GDM1 (cell line): ENCODE measurements around the gene MESP2.

Experiments used
- DNase-seq: peaks from one replicate; lab custom pipeline; 2025; lab: John Stamatoyannopoulos, UW

MESP2 gene

DNA sequence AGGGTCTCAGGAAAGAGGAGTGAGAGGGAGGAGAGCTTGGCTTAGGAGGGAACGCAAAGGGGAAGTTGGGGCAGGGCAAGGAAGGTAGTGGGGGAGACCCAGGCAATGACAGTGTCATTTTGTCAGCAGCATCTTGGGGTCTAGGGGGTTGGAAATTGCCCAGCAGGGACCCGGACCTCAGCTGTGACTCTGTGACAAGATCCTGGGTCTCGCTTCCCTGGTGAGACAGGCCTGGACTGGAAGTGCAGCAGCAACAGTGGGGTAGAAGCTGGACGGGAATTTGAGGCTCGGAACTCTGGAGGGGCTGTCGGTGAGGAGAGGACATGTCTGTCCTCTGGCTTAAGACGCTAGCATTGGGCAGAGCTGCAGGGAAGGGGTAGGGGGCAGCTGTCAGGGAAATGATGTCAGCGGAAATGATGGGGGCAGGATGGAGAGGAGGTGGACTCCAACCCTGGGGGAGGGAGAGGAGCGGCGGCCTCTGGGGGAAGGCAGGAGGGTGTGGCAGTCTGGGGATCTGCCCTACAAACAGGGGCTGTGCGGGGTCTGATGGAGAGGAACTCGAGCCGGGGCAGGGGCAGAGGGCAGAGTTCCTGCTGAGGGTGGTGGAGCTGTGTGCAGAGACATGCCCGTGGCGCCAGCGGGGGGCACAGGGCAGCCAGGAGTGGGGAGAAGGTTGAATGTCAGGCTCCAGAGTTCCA is 26.2 kb downstream of the MESP2 start:
- no peak for DNase-seq

DNA sequence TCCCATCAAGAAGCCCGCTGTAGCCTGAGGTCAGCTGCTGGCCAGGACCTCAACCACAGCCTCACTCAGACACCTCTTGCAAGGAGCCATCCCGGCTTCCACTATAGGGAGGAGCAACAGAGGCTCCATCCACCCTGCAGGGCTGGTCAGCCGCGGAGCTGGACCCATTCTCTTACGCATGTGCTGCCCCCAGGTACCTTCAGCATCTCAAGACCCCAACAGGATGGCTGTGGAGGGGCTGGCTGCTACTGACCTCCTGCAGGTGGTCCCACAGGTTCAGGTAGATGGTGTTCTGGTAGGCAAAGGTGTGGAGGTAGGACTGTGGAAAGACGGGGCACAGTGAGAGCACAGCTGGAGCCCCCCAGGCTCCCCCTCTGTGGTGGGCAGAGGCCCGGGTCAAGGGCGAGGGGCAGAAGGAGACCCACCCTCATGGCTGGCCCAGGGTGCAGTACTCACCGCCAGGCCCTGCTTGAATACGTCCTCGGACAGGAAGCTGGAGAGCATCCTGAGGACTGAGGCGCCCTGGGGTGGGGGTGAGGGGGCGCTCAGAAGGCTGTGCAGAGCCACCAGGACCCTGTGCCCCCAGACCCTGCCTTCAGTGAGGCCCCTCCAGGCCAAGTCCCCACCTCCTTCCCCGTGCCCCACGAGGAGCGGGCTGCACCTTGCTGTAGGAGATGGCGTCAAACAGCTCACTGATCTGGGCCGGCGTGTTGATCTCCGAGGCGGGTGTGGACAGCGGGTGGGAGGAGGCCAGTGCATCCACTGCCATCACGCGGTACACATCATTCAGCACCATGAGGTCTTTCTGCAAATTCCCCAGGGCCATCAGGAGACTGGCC is 27.1 kb downstream of the MESP2 start:
- DNase-seq: no peak

- DNase-seq: no peak
Measured at GRCh38 chr15:89803941-89804800, 28.0 kb downstream of the MESP2 start.

DNA sequence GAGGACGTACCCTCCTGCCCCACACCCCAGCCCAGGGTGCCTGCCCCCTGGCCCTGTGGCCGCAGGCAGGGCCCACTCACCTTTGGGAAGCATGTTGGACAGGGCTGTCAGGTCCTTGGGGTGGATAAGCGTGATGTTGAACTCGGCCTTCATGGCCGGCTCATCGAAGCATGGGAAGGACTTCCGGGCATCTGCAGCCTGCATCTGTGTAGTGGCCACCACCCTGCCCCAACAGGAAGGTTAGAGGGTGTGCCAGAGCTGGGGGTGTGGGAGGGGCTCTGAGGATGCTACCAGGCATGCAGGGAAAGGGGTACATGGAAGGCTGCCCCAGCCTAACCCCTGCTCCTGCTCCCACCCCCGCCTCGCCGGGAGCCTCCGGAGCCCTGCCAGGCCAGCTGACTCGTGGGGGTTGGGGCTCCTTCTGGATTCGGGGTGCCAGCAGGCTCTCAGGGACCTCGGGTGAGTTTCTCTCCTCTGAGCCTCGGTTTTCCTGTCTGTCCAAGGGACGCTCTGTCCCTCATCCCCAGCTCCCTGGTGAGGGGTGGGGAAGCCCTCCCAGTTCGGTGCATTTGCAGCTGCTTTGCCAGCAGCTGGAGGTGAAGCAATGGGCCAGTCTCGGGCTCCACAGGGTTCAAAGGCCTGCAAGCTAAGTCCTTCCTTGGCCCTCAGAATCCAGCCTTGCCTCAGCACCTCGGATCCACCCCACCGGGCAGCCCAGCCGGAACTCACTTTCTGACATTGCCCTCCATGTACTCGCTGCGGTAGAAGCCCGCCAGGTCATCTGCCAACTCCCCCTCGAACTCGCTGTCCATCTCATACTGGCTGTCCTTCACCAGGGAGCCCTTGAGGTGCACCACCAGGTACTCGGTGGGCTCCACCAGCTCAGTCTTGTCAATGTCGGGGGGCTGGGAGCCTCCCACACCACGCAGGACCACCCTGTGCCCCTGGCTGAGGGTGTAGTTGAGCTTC is 29.4 kb downstream of the MESP2 start:
- DNase-seq: no peak

DNA sequence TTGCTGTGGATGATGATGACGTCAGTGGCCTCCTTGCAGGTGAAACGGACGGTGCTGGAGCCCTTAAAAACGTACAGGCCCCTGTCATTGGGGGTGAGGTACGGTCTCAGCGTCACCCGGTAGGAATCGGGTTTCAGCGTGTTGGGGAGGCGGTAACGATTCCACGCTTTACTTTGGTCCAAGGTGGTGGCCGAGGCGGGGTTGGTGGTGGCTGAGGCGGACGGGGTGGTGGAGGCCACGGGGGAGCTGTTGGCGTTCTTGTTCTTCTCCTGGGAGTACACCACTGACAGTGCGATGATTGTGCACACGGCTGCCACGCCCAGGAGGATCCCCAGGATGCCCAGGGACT is 30.1 kb downstream of the MESP2 start:
- DNase-seq: no peak

DNA sequence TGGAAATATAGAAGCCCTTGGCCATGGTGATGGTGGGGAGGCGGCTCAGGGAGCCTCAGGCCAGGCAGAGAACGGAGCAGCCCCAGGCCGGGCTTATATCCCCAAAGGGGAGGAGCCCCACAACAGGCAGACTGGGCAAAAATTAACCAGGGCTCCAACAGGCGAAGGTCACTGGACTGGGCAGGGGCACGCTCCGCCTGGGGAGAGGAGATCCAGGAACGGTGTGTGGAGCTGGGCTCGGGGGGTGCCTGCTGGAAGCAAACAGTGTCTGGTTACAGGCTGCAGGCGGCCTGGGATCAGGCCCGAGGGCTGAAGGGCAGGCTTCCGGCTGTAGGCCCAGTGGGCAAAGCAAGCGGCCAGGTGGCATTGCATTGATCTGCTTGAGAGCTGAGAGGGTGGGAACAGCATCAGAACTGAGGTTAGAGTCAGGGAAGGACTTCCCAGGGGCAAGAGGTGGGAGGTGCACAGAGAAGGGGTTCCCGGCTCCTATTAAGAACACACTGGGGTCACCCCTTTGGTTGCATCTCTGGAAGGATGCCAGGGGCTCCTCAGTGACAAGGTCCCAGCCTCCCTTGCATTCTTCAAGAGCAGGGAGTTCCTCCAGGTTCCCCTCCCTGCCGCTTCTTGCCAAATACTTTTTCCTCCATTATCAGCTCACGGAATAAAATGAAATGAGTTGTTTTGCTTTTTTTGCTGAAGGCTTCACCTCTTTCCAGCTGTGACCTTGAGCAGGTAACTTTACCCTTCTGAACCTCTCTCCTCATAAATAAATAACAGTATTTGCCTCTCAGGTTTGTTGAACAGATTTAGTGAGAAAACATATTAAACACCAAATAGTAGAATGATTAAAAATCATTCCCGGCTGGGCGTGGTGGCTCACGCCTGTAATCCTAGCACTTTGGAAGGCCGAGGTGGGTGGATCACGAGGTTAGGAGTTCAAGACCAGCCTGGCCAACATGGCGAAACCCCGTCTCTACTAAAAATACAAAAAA is 30.7 kb downstream of the MESP2 start:
- no peak for DNase-seq

- DNase-seq: no peak
Measured at GRCh38 chr15:89807689-89808088, 31.6 kb downstream of the MESP2 start.

GRCh38 chr15:89808160-89808870 is 32.2 kb downstream of the MESP2 start:
- DNase-seq: no peak

DNA sequence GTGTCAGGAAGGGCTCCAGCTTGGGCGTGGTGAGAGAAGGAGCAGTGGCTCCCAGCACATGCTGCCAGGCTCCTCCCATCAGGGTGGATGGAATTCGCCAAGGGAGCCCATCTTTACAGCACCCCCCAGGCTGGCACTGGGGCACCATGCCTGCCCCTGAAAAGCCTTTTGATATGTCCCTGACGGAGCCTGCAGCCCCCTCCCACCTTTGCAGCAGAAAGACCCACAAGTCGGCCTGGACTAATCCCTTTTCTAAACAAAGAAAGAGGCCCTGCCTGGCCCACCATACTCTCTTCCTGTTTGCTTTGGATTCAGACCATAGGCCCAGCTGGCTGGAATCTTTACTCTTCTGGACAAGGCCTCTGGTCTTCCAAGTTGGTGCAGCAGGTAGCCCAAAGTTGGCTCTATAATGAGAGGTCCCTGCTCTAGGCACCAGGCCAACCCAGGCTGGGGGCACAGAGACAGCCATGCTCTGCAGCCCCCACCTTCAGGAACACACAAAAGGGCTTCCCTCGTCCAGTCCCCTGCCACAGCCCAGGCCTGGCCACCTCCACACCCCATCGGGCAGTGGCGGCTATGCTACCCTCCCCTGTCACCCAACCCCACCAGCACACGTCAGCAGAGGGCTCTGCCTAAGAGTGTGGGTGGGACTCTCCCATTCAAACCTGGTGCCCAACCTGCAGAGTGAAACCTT is 33.1 kb downstream of the MESP2 start:
- no peak for DNase-seq

- DNase-seq: no peak
Measured at GRCh38 chr15:89809787-89810148, 33.6 kb downstream of the MESP2 start.

DNA sequence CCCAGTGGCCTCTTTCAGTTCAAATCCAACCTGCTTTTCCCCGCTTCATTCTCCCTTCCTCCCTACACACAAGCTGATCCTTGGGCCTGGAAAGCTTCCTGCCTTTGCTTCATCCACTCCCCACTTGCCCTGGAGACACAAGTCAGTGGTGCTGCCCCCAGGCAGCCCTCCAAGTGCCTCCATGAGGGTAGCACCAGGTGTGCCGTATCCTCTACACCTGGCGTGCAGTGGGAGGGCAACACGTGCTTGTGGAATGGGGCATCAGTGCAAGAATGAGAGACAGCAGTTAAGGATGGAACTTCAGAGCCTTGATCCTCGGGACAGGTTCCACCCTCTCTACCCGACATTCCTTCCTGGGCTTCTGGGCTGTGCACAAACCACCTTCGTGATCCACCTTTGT is 34.7 kb downstream of the MESP2 start:
- DNase-seq: no peak

GRCh38 chr15:89812011-89812846 is 36.1 kb downstream of the MESP2 start:
- no peak for DNase-seq

GRCh38 chr15:89812847-89813320 is 36.8 kb downstream of the MESP2 start:
- DNase-seq: no peak

- DNase-seq: no peak
Measured at GRCh38 chr15:89813381-89814111, 37.4 kb downstream of the MESP2 start.

- DNase-seq: no peak
Measured at GRCh38 chr15:89814112-89814742, 38.1 kb downstream of the MESP2 start.

- no peak for DNase-seq
Measured at GRCh38 chr15:89815769-89816168, 39.6 kb downstream of the MESP2 start.
